ENCODE results near the gene DIABLO.
A peak's percentile ranks its signal among the peaks of the same experiment; 100 is the strongest.
"Not testable (repeated sequence)": the region's sequence is repeated elsewhere in the genome, so short reads cannot be mapped to it uniquely, and the experiment has no call there.

DIABLO gene

DNA sequence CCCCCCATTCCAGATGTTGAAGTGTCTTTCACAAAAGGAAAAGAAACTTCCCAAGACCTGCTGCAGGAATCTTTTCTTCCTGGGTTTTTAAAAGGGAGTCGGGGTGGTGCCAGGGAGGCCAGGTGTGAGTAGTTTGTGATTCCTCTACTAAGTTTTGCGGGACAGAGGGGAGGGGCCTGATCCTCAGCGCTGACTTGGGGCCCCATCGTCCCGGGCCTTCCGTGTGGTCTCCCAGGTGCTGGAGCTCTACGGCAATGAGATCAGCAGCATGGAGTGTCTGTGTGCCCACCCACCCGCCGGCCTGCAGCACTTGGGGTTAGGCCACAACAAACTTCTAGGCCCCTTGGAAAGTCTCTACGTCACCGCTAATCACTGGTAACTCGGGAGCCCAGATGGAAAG lies 38.4 kb downstream of the DIABLO start:
- no peak for DNase-seq

DNA sequence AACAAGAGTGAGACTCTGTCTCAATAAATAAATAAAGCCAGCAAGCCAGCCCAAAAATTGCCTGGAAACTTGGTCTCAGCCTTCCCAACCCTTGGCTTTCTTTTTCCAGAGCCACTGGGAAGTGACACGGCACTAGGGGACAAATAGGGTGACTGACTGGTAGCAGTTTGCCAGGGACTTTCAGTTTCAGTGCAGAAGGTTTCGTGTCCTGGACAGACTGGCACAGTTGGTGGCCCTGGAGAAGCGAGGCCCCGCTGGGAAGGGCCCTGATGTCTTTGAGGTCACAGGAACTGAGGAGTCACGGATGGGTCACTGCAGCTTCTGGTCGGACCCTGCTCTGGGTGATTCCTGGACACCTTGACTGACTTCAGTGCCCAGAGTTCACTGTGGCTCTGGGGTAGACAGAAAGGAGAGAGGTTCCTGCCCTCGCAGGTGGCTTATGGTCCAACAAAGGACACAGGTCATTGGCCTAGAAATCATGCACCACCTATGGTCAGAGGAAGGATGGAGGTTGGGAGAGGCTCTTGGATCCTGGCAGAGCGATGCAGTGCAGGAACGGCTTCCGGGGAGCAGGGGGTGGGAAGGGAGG lies 40.3 kb downstream of the DIABLO start:
- no peak for DNase-seq

DNA sequence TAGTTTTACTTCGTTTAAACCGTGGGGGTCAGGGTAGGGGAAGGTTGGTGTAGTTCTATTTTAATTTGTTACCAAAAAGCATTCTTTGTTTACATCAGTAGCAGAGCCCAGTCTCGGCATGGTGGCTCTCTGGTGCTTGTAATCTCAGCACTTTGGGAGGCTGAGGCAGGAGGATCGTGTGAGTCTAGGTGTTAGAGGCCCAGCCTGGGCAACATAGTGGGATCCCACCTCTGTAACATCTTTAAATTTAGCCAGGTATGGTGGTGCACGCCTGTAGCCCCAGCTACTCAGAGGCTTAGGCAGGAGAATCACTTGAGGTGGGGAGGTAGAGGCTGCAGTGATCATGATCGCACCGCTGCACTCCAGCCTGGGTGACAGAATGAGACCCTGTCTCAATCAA lies 40.8 kb downstream of the DIABLO start:
- no peak for DNase-seq

DNA sequence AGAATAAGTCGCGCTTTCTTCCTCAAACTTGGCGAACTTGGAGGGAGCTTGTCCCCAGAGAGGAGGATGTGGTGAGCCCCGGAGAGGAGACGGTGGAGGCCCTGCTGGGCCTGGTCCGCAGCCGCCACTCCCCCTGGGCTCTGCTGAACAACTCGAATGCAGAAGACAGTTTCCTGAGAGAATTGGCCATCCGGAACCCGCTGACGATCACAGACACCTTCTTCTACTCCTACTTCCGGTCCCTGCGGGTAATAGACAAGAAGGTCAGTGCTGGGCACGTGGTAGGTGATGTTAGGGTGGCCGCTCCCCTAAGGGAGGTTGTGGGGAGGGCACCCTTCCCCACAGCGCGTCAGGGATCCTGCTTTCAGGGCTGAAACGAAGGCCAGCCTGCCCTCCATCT lies 41.3 kb downstream of the DIABLO start:
- no peak for DNase-seq

DNA sequence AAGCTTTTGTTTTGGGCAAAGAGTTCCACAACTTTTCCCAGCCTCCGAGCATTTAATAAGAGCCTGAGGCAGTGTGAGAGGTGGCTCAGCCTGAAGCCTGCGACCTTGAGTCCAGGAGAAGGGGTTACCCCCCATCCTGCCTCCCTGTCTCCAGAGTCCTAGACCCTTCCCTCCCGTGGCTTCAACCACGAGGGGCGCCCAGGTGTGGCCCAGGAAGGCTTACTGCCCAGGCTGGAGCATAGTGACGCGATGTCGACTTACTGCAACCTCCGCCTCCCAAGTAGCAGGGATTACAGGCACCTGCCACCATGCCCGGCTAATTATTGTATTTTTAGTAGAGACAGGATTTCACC lies 42.3 kb downstream of the DIABLO start:
- no peak for DNase-seq

DNA sequence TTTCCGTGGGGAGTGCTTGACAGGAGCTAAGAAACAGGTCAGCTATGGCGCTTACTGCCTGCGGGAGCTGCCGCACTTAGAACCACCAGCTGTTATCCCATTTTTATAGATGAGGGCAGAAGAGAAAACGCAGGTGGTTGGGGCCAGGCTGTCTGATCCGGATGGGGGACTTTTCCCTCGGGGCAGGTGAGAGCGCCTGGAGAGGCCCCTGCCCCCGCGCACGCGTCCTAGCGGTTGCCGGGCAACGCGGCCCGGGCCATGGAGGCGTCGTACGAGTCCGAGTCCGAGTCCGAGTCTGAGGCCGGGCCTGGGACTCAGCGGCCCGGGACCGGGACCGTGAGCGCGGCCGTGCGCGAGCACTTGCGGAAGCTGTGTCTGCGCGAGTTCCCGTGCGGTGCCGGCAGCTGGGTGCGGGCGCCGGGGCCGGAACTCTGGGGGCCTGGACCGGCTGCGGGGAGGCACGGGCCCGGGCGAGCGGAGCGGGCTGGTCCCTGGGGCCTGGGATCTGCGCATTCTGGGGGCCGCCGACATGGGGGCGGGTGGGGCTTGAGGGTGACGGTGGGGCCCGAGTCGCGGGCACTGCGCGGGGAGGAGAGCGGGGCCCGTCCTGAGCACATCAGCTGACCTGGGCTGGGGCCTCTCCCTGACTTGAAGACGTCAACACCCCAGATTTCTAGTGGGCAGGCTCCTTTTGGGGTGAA lies 42.8 kb downstream of the DIABLO start, which contains the start of gene LRRC43:
Gene LRRC43 (plus strand): TSS at position 237 of the 701 bp plus-strand sequence. CDS start 22 bp downstream, at position 259.
- peak in 1 of 2 donors; percentile 14 for DNase-seq

DNA sequence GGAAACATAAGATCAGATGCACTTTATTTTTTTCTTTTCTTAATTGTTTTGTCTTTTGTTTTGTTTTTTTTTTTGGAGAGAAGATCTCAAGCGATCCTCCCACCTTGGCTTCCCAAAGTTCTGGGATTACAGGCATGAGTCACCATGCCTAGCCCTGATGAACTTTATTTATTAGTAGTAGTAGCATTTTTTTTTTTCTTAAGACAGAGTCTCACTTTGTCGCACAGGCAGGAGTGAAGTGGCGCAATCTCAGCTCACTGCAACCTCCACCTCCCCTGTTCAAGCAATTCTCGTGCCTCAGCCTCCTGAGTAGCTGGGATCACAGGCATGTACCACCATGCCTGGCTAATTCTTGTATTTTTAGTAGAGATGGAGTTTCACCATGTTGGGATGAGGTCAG lies 49.4 kb downstream of the DIABLO start:
- DNase-seq = not testable (repeated sequence)

DNA sequence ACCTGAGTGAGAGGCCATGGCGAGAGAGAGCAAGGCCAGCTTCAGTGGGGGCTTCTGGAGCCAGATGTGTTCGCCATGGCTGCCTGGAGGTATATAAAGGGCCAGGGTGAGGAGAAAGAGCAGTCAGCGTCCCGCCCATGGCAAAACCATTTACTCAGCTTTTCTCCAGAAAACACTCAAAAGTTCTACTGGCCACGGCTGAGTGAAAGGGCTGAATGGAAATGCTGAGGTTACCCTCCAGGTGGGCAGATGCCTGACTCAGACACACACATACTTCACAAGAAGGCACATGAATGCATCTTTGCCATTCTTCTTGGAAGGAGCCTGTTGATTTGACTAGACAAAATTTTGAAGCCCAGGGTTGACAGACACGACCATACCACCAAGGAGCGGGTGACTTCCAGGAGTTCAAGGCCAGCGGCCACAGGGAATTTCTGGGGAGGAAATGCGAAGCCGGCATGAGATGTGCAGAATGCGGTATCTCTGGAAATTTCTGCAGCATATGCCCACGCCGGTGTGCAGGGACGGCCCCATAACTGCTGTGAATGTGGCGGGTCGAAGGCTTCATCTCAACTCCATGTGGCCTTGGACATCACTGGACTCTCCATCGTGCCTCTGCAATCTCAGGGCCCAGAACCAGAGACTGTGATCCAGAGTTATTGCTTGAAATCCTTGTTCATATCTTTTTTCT lies 51.6 kb downstream of the DIABLO start, which contains the start of gene IL31:
Gene IL31 (minus strand): TSS at position 67 of the 691 bp plus-strand sequence. CDS start 49 bp downstream, at position 18.
- DNase-seq = no peak

DNA sequence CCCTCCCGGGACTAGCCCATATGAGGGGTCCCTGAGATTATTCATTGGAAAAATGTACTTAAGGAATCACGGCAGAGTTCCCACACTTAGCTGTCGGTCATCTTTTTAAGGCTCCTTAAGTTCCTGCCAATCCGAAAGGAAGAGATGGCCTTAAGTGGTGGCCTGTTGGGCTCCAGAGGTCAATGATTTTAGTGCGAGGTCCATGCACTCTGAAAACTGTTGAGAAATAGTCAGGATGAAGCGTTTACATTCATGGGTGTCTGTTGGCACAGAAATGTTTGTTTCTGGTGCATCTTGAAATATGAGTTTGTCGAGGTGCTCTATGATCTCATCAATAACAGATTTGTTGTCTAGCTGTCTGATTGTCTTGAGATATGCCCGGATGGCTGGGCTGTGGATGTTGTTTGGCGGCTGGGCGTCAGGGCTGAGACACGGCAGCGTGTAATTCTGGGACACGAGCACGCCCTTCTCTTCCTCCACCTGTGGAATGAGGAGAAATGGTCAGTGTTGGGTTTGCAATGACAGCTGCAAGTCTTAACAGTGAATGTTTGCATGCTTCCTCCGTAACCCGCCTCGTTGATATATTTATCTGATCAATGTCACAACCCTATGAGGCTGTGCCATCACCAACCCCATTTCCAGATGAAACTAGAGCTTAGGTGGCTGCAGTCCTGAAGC lies 53.5 kb downstream of the DIABLO start:
- DNase-seq = no peak

DNA sequence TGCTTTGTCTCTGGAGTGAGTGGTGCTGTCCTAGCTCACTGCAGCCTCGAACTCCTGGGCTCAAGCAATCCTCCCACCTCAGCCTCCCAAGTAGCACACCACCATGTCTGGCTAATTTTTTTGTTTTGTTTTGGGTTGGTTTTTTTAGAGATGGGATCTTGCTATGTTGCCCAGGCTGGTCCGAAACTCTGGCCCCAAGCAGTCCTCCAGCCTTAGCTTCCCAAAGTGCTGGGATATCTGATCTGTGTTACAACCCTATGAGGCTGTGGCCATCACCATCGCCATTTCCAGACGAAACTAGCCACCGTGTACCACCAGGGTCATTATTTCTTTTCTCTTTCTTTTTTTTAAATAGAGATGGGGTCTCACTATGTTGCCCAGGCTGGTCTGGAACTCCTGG lies 54.5 kb downstream of the DIABLO start:
- no peak for DNase-seq

DNA sequence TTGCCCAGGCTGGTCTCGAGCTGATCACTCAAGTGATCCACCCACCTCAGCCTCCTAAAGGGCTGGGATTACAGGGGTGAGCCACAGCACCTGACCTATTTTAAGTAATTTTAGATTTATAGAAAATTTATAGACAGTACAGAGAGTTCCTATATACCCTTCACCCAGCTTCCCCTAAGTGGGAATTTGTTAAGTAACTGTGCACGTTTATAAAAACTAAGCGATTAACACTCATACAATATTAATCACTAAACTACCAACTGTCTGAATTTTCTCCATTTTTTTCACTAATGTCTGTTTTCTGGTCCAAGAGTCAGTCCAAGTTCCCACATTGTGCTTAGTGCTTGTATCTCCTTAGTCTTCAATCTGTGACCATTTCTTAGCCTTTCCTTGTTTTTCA lies 57.4 kb downstream of the DIABLO start:
- no peak for DNase-seq

DNA sequence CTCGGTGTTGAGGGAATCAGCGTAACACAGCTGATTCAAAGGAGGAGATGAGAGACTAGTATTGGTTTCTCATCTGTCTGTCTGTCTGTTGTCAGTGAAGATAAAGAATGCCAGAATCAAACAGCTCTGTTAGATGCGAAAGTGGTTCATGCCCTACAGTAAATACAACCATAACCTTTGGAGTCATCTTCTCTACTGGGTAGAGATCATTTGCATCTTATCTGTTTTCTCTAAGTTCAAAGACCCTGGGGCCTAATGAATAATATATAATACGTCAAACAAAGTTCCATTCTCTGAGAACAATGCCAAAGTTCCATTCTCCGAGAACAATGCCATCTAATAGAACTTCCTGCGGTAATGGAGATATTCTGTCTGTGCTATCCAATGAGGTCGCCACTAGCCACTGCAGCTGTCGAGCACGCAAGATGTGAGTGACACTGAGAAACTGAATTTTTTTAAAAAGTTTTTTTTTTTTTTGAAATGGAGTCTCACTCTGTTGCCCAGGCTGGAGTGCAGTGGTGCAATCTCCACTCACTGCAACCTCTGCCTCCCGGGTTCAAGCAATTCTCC lies 58.4 kb downstream of the DIABLO start:
- no peak for DNase-seq

DNA sequence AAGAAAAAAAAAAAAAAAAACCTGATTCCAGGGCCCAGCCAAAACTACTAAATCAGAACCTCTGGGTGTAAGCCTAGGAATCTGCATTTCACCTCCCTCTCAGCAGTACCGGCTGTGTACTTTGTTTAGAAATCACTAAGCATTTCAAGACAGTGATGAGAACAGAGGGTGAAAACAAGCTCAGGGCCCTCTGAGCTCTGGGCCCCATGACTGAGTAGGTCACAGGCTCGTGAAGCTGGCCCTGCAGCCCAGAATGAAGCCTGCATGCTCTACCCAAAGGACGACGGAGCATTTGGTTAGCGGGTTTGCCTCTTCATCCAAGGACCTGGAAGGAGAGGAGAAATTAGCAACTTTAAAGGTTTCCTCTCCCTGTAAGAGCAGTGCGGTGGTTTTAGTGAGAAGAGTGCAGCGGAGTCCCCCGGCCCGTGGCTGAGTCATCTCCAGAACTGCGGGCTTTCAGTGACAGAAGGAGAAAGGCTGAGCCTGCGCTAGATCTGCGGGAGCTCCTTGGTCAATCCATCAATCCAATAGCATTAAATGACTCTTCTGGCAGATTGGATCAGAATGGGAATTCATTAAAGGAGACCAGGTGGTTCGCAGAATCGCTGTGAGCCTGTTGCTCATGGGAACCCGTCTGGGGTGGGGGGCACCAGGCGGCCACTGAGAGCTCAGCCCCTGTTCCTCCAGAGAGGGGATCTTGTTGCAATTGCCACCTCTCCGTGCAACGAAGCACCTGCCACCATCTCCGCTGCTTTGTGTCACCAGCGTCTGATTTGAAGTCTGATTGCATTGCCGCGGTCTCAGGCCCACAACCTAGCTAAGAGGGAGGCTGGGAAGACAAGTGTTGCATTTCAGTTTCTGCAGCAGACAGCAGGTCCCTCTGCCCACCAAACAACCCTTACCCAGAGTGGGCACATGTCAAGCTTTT lies 59.2 kb downstream of the DIABLO start:
- peak in 1 of 2 donors; percentile 12 for DNase-seq

DNA sequence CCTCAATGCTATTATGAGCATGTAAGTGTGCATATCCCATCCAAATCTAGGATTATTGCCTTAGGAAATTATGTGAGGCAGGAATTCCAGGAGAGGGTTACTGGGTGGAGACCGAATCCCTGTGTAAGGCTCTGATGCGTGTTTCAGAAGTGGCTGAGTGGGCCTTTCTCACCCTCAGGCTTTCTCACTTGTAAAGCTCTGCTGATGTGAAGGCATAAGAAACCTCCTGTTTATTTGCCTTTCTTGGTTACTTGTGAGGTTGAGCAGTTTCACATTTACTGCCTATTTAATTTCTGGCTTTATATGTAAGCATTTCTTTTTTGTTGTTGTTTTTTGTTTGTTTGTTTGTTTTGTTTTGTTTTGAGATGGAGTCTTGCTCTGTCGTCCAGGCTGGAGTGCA lies 62.9 kb downstream of the DIABLO start:
- DNase-seq = no peak

DNA sequence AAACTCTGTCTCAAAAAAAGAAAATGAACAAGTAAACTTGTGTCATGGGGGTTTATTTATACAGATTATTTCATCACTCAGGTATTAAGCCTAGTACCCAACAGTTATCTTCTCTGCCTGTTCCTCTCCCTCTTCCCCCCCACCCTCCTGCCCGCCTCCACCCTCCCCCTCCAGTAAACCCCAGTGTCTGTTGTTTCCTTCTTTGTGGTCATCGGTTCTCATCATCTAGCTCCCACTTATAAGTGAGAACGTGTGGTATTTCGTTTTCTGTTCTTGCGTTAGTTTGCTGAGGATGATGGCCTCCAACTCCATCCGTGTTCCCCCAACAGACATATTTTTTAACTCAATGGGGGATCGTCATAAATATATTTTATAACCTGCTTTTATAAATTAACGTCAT lies 64.2 kb downstream of the DIABLO start:
- DNase-seq = no peak

DNA sequence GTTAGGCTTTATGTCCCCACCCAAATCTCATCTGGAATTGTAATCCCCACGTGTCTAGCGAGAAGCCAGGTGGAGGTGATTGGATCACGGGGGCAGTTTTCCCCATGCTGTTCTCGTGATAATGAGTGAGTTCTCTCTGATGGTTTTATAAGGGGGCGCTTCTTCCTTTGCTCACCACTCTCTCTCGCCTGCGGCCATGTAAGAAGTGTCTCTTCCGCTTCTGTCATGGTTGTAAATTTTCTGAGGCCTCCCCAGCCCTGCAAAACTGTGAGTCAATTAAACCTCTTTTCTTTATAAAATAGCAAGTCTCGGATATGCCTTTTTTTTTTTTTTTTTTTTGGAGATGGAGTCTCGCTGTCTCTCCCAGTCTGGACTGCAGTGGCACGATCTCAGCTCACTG lies 65.1 kb downstream of the DIABLO start:
- no peak for DNase-seq

DNA sequence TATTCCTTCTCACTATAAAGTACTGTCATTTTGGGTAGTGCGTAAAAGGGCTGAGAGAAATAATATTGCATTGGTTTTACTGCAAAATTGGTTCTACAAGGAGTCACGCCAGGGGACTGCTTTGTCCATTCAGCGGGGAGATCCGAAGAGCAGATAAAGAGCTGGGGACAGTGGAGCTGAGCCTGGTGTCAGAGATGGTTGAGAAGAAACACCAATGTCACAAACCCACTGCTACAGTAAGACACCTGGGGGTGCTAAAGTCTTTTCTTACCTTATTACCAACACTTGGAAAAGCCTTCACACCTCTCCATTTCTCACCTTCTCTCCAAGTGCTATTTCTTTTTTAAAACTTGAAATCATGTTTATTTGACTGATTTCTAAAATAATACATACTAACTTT lies 66.0 kb downstream of the DIABLO start:
- no peak for DNase-seq

DNA sequence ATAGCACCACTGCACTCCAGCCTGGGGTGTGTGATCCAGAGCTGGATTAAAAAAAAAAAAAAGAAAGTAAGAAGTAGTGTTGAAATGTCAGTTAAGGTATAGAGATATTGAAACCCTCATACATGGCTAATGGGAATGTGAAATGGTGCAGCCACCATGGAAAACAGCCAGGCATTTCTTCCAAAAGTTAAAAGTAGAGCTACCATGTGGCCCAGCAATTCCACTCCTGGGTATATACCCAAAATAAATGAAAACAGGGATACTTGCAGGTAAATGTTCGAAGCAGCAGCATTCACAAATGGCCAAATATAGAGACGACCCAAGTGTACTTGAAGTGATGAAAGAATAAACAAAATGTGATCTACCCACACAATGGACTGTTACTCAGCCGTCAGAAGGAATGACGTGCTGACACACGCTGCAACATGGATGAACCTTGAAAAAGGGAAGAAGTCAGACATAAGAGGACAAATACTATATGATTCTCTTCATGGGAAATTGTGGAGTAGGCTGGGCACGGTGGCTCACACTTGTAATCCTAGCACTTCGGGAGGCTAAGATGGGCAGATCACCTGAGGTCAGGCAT lies 67.1 kb downstream of the DIABLO start:
- no peak for DNase-seq

Data from activated CD4-positive, alpha-beta T cell treated with anti-CD3 and anti-CD28 coated beads for 4 hours (primary cell).